GM19455 (cell line): Measurements from ENCODE around the gene HIGD2B.
A peak's percentile ranks its signal among the peaks of the same experiment; 100 is the strongest.
"Not testable (repeated sequence)": the region's sequence is repeated elsewhere in the genome, so short reads cannot be mapped to it uniquely, and the experiment has no call there.

ENCODE experiments used
- ATAC-seq: cut with Tn5 transposase; IDR thresholded peaks from one replicate; pipeline ENCODE4 v1.9.1; 2021; ENCODE audit not compliant: unreplicated experiment

Gene HIGD2B

DNA sequence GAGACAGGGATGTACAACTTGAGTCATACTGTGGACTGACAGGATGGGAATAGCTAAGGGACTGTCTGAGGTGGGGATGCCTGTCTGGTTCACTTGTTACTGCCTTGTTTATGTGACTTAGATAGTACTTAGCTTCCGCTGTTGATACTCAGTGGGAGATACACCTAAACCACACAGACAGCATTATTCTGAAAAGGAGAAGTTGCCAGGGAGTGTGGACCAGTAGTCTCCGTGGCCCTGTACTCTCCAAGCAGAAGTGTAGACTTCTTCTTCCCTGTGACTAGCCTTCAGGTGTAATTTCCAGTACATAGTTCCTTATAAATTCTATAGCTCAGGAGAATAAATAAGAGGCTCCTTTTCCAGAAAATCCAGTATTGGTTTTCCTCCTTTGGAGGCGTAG is 5.1 kb downstream of the HIGD2B start:
- no peak for ATAC-seq

DNA sequence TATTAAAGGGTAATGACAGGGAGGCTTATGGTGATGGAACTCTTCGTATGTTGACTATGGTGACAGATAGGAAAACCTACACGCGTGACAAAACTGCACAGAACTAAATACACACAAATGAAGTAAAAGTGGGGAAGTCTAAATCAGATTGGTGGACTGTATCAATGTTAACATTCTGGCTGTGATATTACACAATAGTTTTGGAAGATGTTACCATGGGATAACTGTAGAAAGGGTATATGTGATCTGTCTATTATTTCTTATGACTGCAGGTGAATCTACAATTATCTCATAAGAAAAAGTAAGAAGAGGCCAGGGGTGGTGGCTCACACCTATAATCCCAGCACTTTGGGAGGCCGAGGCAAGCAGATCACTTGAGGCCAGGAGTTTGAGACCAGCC is 9.1 kb downstream of the HIGD2B start:
- no peak for ATAC-seq

DNA sequence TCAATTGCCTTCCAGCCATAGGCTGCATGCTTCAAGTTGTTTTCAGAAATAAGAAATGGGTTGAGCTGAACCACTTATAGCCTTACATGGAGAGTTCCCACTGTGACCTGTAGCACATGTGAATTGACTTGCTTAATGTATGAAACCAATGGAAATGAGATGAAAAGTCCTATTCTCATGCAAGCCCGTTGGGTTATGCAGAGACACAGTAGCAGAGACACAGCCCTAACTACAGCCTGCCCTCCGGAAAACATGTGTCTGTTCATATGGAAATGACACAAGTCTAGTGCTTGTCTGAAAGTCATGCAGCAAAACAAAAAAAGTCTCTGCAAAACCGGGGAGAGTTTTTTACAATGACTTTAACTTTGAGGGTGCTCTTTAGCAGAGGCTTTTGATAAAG is 14.5 kb downstream of the HIGD2B start:
- no peak for ATAC-seq

DNA sequence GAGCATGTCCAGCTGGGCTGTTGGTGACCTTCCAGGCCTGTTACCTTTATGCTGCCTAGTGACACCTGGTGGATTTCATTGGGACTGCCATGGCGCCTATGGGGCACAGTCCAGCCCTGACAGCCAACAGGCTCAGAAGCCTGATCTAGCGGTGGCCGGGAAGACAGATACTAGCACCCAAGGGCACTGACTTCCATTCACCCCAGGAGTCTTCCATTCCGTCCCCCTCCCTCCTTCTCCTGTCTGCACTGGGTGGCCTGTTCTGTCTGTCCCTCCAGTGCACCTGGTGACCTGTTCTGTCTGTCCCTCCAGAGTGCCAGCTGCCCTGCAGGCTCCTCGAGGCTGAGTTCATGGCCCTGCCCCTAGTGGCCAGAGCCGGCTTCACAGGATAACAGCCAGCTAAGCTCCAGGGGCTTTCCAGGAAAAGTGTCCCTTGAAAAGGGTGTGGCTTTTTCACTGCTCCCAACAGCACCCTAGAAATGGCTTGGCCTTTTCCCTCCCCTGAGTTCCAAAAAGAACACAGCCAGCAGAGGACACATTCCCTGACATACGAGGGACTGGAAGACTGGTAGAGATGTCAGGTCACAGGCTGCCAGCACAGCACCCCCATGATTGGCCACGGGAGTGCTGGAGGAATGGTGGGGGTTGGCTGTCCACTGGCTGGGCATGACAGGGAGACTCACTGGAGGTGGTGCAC is 15.2 kb downstream of the HIGD2B start:
- peak; percentile 98 for ATAC-seq

DNA sequence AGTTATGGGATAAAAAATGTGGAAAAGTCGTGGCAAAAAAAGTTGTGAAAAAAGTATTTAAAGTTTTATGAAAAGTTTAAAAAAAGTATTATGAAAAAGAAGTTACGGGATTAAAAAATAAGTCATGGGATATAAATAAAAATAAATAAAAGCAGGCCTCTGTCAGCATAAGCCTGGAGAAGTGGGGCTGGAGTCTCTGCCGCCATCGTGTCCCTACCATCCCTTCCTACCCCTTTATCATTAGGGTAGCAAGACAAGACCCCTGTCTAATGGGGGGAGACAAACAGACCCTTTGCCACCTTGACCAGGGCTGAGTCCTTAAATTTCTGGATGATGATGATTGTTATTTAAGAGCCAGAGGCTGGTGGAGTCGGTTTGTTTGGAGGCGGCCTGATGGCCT is 16.2 kb downstream of the HIGD2B start:
- ATAC-seq: not testable (repeated sequence)

DNA sequence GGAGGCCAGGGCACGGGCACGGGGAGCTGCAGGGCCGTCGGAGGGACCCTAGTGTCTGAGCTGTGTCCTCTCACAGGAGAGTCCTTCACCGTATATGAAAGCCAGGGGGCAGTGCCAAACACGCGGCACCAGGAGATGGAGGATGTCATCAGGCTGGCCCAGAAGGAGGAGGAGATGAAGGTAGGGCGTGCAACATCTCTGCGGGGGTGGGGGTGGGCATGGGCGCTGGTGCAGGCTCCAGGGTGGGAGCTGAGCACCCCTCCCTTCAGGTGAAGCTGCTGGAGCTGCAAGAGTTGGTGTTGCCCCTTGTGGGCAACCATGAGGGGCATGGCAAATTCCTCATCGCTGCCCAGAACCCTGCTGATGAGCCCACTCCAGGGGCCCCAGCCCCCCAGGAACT is 20.3 kb downstream of the HIGD2B start:
- ATAC-seq: not testable (repeated sequence)

DNA sequence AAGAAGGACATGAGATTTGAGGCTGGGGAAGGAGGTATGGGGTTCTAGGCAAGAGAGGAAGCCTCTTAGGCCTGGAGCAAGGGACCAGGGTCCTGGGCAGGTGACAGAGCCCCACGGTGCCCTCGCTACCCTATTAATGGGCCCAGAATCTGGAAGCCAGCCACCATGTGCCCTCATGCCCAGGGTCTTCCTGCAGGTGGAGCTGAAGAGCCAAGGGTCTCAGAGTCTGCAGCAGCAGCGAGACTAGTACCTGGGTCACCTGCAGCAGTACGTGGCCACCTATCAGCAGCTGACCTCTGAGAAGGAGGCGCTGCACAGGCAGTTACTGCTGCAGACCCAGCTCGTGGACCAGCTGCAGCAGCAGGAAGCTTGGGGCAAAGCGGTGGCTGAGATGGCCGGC is 22.1 kb downstream of the HIGD2B start:
- ATAC-seq: not testable (repeated sequence)

DNA sequence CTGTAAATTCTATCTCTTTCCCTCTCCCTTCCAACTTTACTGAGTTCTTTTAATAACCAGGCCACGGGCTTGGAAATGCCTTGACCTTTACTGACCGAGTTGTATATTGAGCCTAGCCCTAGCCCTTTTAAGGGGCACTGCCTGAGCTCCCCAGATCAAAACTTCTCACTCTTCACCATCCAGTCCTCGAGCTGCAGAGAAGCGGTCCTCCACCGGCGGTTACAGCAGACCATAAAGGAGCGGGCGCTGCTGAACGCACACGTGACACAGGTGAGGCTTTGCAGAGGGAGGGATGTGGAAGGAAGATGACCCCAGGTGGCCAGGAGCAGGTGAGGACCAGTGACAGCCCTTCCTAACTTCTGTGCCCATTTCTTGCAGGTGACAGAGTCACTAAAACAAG is 24.9 kb downstream of the HIGD2B start:
- ATAC-seq: not testable (repeated sequence)

DNA sequence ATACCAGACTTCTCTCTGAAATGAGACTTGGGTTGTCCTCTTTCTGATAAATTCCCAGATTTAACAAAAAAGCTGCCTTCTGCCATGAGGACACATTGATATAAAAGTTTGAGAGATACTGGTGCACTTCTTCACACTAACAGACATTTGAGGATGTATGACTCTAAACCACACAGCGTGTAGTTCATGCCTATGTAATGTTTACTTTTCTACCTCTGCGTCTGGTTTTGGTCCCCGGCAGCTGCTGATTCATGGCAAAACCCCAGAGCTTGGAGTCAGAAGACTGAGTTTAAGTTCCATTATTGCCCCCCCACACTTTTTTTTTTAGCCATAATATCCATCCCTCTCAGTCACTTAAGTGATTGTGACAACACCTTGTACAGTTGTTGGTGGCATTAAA is 30.0 kb downstream of the HIGD2B start:
- ATAC-seq: not testable (repeated sequence)

DNA sequence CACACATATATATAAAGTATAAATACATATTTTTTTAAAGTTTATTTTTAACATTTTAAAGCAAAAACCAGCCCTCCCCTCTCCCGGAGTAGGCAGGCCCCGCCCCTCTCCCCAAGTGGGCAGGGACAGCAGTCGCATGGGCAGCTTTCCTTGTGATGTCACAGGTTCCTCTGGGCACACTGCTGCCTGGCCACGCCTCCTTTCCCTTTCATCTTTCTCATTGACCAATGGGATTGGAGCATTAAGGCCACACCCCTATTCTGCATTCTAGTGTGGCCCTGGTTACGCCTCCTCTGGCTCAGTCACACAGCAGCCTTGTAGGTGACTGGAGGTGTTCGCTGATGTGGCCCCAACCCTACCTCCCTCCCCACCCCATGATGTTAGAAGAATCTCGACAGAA is 31.6 kb downstream of the HIGD2B start, which contains the start of gene GOLGA6B:
GOLGA6B (plus strand) TSS at position 301 of the 400 bp plus-strand sequence; CDS start at position 342, 41 bp downstream.
- not testable (repeated sequence) for ATAC-seq

DNA sequence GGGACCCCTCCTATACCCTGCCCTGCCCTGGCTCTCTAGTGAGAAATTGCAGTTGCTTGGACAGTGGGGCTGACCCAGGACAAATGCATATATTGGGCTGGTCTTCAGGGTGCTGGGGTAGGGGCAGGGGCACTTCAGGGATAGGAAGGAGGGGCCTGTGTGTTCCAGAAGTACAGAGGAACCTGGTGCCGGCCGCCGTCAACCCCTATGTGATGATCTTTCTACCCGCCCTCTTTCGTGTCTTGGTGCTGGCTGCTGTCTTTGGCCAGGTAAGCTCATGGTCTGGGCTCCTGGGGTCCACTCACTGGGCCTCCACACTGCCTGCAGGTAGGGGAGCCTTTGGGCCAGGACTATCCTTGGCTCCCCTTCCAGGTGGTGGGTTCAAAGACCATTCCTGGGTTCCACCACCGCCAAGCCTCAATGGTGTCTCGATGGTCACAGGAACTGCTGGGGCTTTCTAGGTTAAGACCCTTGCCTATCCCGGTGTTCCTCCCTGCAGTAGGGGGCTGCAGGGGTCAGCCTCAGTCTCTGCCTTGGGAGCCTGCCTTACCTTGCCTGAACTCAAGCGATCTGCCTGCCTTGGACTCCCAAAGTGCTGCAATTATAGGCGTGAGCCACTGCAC is 37.2 kb downstream of the HIGD2B start:
- not testable (repeated sequence) for ATAC-seq

DNA sequence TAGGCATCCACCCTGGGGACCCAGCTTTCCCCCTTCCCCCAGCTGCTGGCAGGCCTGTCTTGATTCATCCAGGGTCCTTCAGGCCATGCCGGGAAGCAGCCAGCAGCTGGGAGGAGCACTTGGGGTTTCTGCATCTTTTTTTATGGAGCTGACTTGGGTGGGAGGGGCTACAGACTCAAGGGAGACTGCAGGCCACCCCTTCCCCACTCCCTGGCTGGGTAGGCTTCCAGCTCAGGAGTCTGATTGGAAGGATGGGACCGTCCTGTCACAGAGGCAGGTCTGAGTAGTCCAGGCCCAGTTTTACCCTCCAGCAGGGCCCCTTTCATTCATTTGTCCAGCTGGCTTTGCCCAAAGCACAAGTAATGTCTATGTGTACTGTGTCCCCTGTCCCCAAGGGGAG is 43.7 kb downstream of the HIGD2B start:
- ATAC-seq: not testable (repeated sequence)

DNA sequence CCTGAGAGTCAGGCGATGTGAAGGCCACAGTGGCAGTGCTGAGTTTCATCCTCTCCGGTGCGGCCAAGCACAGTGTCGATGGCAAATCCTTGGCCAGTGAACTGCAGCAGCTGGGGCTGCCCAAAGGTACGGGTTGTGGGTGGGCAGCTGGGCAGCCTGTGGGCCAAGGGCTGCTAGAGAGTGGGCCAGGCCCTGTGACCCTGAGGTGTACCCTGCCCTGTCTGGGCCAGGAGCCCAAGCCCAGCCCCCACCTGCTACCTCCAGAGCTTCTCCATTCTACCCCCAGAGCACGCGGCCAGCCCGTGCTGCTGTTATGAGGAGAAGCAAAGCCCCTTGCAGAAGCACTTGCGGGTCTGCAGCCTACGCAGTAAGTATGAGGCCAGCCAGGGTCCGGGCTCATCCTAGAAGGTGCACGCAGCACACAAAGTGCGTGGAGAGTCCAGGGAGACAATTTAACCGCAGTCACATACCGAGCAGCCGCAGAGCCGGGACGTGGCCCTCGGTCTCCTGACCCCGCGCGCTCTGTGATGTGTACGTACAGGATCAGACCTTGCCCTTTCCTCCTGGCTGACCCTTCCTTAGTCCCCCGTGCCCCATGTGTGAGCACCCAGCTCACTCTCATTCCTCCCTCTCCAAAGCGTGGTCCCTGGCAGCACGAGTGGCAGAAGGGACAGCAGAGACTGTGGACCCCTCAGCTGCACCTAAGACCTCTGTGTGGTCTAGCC is 46.1 kb downstream of the HIGD2B start:
- not testable (repeated sequence) for ATAC-seq

DNA sequence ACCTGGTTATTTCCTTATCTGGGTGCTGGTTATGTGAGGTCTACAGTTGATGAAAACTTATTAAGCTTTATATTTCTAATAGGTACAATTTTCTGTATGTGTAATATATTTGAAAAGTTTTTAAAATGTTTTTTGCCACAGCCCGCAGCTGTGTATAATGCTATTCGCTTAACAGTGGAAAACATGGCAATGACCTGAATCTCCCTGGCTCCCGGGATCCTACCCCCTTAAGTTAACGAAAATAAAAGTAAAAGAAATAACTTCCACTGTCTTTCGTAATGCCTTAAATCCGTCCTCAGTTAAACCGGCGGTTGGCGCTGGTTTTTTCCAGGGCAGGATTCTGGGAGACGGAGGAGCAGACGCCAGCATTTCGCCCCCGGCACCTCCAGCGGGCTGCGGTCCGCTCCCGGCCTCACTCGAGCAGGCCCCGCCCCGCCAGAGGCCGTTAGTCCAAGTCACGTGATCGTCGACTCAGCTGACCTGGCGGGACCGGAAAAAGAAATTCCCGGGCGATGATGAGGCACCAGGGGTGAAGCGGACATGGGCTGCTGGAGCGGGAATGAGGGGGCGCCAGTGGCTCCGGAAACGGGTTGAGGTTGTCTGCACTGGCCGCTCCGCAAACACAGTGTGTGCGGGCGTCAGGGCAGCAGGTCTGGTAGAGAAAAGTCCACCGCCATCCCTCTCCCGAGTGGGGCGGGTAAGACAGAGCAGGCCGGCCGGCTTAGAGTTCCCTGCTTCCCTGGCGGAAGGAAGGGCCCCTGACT is 49.3 kb downstream of the HIGD2B start:
- not testable (repeated sequence) for ATAC-seq

DNA sequence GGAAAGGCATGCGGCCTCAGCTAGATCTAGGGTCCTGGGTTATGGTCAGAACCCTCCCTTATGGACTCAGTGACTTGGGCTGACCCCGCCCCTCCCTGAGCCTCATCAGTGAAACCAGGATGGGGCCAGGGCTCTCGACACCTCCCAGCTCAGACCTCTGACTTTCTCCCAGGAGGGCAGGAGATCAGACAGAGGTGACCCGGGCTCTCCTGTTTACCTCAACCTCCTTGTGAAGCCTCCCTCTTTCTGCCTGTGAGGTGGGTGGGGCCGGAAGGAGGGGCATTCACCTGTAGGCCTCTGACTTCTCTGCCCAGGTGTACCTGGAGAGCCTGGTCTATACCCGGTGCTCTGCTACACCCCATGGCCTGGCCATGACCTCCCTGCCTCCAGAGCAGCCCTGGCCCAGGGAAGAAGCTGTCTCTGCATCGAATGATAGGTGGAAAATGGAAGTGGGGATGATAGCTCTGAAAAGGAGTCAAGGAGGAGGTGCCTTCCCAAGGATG is 56.9 kb downstream of the HIGD2B start:
- ATAC-seq: not testable (repeated sequence)

DNA sequence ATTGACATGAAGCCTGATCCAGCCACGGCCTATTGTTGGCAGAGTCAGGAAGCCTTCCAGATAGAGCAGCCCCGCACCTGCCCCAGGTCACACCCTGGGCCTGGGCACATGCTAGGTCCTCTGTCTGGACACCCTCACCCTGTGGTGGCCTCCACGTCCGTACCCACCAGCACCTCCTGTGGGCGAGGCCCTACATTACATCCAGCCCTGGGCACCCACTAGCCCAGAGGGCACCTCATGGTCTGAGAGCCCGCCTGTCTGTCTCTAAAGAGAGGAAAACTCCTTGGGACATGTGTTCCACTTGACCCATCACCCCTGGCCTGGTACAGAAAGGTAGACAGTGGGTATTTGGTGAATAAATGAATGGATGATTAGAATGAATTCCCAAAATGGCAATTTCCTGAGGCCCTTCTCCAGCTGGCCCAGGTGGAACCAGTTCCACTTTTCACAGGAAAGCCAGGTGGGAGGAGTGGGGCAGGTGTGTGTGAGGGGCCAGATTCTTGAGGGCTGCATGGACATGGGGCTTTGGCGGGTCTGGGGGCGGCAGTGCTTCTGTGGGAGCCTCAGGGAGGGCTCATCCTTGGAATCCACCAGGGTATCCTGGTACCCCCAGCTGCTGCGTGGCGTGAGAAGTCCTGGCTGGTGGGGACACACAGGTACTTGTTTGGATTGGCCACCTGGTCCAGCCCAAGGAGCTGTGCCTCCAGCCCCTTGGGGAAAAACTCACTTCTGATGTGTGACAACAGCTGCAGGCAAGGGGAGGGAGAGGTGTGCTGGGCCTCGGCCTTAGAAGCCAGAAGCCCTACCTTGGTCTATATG is 57.5 kb downstream of the HIGD2B start:
- not testable (repeated sequence) for ATAC-seq

DNA sequence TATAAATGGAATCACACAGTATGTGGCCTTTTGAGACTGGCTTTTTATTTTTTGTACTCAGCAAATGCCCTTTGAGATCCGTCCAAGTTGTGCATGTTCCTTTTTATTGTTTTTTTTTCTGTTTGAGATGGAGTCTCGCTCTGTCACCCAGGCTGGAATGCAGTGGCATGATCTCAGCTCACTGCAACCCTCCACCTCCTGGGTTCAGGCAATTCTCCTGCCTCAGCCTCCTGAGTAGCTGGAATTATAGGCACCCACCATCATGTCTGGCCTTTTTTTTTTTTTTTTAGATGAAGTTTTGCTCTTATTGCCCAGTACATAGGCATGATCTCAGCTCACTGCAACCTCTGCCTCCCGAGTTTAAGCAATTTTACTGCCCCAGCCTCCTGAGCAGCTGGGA is 59.8 kb downstream of the HIGD2B start:
- ATAC-seq: not testable (repeated sequence)
